GM23338 (cell line): ENCODE data around the gene VAMP3.

Experiments
- CREB1 ChIP-seq: fragments of 250-450 bp; sonication (Bioruptor Pico); IDR thresholded peaks from 2 replicates; pipeline ENCODE4 v1.5.0; 2020; ENCODE audit warnings: low read depth, mild to moderate bottlenecking, moderate library complexity
- ETS1 ChIP-seq: IDR thresholded peaks from 2 replicates; pipeline ENCODE4 v1.6.1; 2016; ENCODE audit warnings: antibody characterized with exemption
- EZH2 ChIP-seq: fragments of 200-600 bp; sonication (generic); IDR thresholded peaks from one replicate; pipeline ENCODE4 v1.8.0; 2017; ENCODE audit warnings: antibody characterized with exemption, mild to moderate bottlenecking, low read depth; ENCODE audit not compliant: unreplicated experiment
- EZH2phosphoT487 ChIP-seq: fragments of 200-600 bp; sonication (generic); IDR thresholded peaks from one replicate; pipeline ENCODE4 v1.8.1; 2018; ENCODE audit warnings: antibody characterized with exemption; ENCODE audit not compliant: unreplicated experiment
- JUNB ChIP-seq: IDR thresholded peaks from one replicate; pipeline ENCODE4 v1.6.1; 2016; ENCODE audit warnings: antibody characterized with exemption; ENCODE audit not compliant: unreplicated experiment
- NANOG ChIP-seq: IDR thresholded peaks from 2 replicates; pipeline ENCODE4 v1.6.1; 2016; ENCODE audit warnings: antibody characterized with exemption, borderline replicate concordance
- POLR2AphosphoS5 ChIP-seq: IDR thresholded peaks from 2 replicates; pipeline ENCODE4 v1.6.1; 2016; ENCODE audit warnings: antibody characterized with exemption, low read depth
- STAT1 ChIP-seq: IDR thresholded peaks from one replicate; pipeline ENCODE4 v1.6.1; 2016; ENCODE audit warnings: antibody characterized with exemption; ENCODE audit not compliant: unreplicated experiment
- ZNF114 ChIP-seq: fragments of 250-450 bp; sonication (Bioruptor Pico); IDR thresholded peaks from 2 replicates; pipeline ENCODE4 v1.5.0; 2020; ENCODE audit warnings: mild to moderate bottlenecking, moderate library complexity
- ZNF331 ChIP-seq: fragments of 250-450 bp; sonication (Bioruptor Pico); IDR thresholded peaks from 2 replicates; pipeline ENCODE4 v1.5.0; 2020; ENCODE audit warnings: low read depth, mild to moderate bottlenecking, moderate library complexity
- ZNF462 ChIP-seq: fragments of 250-450 bp; sonication (Bioruptor Pico); IDR thresholded peaks from 2 replicates; pipeline ENCODE4 v1.5.0; 2020; ENCODE audit warnings: mild to moderate bottlenecking, moderate library complexity
- TF ChIP-seq, protein P1 (sequence below), 2 experiments: fragments of 200-600 bp in 1 of 2; sonication (generic) in 1 of 2; conservative IDR thresholded peaks; 2 replicates each; pipeline versions ENCODE4 v1.5.1 to v1.6.1; 2016 to 2017; ENCODE audit warnings: antibody characterized with exemption in 2 of 2, low read depth in 2 of 2, mild to moderate bottlenecking in 2 of 2, moderate library complexity in 1 of 2
- TF ChIP-seq, protein P2 (sequence below): IDR thresholded peaks from one replicate; pipeline ENCODE4 v1.6.1; 2018; ENCODE audit warnings: antibody characterized with exemption; ENCODE audit not compliant: unreplicated experiment

DNA sequence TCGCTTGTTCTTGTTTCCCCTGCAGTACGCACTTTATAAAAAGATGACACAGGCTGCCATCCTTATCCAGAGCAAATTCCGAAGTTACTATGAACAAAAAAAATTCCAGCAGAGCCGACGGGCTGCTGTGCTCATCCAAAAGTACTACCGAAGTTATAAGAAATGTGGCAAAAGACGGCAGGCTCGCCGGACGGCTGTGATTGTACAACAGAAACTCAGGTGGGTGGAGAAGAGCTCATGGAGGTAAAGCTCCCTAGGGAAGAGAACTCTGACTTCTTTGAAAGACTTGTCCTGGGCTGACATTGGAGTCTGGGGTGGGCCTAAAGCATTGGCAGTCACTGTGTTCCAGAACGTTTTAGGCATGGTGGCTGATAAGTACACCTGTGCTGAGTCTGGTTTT, 19.9 kb upstream of the VAMP3 start:
- TF ChIP-seq, protein P1, sequence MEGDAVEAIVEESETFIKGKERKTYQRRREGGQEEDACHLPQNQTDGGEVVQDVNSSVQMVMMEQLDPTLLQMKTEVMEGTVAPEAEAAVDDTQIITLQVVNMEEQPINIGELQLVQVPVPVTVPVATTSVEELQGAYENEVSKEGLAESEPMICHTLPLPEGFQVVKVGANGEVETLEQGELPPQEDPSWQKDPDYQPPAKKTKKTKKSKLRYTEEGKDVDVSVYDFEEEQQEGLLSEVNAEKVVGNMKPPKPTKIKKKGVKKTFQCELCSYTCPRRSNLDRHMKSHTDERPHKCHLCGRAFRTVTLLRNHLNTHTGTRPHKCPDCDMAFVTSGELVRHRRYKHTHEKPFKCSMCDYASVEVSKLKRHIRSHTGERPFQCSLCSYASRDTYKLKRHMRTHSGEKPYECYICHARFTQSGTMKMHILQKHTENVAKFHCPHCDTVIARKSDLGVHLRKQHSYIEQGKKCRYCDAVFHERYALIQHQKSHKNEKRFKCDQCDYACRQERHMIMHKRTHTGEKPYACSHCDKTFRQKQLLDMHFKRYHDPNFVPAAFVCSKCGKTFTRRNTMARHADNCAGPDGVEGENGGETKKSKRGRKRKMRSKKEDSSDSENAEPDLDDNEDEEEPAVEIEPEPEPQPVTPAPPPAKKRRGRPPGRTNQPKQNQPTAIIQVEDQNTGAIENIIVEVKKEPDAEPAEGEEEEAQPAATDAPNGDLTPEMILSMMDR (conservative IDR thresholded peaks at IDR 0.05; ENCODE audit: low read depth in 2 of 2): no peak
- TF ChIP-seq ETS1: no peak
- TF ChIP-seq EZH2phosphoT487: no peak
- no peak for TF ChIP-seq POLR2AphosphoS5
- TF ChIP-seq EZH2: no peak
- TF ChIP-seq, protein P2, sequence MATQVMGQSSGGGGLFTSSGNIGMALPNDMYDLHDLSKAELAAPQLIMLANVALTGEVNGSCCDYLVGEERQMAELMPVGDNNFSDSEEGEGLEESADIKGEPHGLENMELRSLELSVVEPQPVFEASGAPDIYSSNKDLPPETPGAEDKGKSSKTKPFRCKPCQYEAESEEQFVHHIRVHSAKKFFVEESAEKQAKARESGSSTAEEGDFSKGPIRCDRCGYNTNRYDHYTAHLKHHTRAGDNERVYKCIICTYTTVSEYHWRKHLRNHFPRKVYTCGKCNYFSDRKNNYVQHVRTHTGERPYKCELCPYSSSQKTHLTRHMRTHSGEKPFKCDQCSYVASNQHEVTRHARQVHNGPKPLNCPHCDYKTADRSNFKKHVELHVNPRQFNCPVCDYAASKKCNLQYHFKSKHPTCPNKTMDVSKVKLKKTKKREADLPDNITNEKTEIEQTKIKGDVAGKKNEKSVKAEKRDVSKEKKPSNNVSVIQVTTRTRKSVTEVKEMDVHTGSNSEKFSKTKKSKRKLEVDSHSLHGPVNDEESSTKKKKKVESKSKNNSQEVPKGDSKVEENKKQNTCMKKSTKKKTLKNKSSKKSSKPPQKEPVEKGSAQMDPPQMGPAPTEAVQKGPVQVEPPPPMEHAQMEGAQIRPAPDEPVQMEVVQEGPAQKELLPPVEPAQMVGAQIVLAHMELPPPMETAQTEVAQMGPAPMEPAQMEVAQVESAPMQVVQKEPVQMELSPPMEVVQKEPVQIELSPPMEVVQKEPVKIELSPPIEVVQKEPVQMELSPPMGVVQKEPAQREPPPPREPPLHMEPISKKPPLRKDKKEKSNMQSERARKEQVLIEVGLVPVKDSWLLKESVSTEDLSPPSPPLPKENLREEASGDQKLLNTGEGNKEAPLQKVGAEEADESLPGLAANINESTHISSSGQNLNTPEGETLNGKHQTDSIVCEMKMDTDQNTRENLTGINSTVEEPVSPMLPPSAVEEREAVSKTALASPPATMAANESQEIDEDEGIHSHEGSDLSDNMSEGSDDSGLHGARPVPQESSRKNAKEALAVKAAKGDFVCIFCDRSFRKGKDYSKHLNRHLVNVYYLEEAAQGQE: no peak
- TF ChIP-seq CREB1 (CRISPR knock-in tag): no peak
- no peak for TF ChIP-seq JUNB
- no peak for TF ChIP-seq NANOG
- no peak for TF ChIP-seq ZNF114 (CRISPR knock-in tag)
- TF ChIP-seq ZNF331 (CRISPR knock-in tag): no peak
- TF ChIP-seq ZNF462 (CRISPR knock-in tag): no peak
- TF ChIP-seq STAT1: no peak
